ENCODE data around the gene SLC25A1. TPM values are rescaled to one million over a fixed set of nuclear protein-coding genes. Genes with fewer than 3 reads are reported as not detected.

The SLC25A1 gene
- polyA plus RNA-seq, 1 donor from 2014 or later: 81.4 TPM

DNA sequence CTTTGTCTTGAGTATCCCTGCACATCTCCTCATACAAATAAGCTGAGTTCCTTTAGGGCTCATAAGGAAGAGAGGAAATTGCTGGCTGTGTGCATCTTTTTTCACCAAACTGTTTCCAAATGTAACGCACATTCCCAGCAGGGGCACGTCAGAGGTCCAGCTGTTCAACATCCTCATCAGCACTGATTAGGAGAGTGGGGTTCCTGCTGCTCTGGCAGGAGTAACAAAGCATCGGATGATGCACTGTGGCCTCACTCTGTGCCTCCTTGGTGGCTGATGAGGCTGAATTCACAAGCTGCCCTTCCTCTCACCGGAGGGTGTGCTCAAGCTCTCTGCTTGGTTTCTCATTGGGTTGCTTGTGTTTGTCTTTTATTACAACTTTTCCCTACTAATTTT is 35.5 kb upstream of the SLC25A1 start:
- Histone ChIP-seq H3K4me2 (ENCODE audit: low read length) (no peak overlapping the region), H3K9ac (ENCODE audit: low read length) (no peak overlapping the region), H3K9me3 (ENCODE audit: low read length) (no peaks in the 10 kb centered on the region), H4K20me1 (ENCODE audit: insufficient read depth) (no peaks in the 10 kb centered on the region), H3F3A (ENCODE audit: insufficient read depth, low read length, poor library complexity, severe bottlenecking) (no peaks in the 10 kb centered on the region), H3K36me3 (ENCODE audit: insufficient read depth, low read length) (no peaks in the 10 kb centered on the region), H3K9me2 (ENCODE audit: insufficient read depth, low read length) (no peaks in the 10 kb centered on the region), H3K27me3 (ENCODE audit: insufficient read depth, low read depth, low read length) (no peaks in the 10 kb centered on the region), H3K79me2 (replicated peaks; ENCODE audit: insufficient read depth, low read length) (no peaks in the 10 kb centered on the region), H3K27ac (ENCODE audit: low read length) (no peak overlapping the region), H3K4me3 (ENCODE audit: low read length) (no peak overlapping the region), H2AFZ (ENCODE audit: low read depth, low read length) (no peak overlapping the region)
- TF ChIP-seq, protein P1, sequence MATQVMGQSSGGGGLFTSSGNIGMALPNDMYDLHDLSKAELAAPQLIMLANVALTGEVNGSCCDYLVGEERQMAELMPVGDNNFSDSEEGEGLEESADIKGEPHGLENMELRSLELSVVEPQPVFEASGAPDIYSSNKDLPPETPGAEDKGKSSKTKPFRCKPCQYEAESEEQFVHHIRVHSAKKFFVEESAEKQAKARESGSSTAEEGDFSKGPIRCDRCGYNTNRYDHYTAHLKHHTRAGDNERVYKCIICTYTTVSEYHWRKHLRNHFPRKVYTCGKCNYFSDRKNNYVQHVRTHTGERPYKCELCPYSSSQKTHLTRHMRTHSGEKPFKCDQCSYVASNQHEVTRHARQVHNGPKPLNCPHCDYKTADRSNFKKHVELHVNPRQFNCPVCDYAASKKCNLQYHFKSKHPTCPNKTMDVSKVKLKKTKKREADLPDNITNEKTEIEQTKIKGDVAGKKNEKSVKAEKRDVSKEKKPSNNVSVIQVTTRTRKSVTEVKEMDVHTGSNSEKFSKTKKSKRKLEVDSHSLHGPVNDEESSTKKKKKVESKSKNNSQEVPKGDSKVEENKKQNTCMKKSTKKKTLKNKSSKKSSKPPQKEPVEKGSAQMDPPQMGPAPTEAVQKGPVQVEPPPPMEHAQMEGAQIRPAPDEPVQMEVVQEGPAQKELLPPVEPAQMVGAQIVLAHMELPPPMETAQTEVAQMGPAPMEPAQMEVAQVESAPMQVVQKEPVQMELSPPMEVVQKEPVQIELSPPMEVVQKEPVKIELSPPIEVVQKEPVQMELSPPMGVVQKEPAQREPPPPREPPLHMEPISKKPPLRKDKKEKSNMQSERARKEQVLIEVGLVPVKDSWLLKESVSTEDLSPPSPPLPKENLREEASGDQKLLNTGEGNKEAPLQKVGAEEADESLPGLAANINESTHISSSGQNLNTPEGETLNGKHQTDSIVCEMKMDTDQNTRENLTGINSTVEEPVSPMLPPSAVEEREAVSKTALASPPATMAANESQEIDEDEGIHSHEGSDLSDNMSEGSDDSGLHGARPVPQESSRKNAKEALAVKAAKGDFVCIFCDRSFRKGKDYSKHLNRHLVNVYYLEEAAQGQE (IDR thresholded peaks at IDR 0.05; ENCODE audit: borderline replicate concordance): no peak
- TF ChIP-seq, protein P2, sequence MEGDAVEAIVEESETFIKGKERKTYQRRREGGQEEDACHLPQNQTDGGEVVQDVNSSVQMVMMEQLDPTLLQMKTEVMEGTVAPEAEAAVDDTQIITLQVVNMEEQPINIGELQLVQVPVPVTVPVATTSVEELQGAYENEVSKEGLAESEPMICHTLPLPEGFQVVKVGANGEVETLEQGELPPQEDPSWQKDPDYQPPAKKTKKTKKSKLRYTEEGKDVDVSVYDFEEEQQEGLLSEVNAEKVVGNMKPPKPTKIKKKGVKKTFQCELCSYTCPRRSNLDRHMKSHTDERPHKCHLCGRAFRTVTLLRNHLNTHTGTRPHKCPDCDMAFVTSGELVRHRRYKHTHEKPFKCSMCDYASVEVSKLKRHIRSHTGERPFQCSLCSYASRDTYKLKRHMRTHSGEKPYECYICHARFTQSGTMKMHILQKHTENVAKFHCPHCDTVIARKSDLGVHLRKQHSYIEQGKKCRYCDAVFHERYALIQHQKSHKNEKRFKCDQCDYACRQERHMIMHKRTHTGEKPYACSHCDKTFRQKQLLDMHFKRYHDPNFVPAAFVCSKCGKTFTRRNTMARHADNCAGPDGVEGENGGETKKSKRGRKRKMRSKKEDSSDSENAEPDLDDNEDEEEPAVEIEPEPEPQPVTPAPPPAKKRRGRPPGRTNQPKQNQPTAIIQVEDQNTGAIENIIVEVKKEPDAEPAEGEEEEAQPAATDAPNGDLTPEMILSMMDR (IDR thresholded peaks at IDR 0.05; ENCODE audit: poor library complexity, severe bottlenecking): no peak
- TF ChIP-seq RAD21 (conservative IDR thresholded peaks at IDR 0.05): no peak
- no peak for TF ChIP-seq SMC3 (conservative IDR thresholded peaks at IDR 0.05; ENCODE audit: poor library complexity)
- TF ChIP-seq EZH2 (IDR thresholded peaks at IDR 0.05; ENCODE audit: borderline replicate concordance, insufficient read depth, low read length, poor library complexity, severe bottlenecking): no peak
- no peak for TF ChIP-seq EP300 (conservative IDR thresholded peaks at IDR 0.05; ENCODE audit: poor library complexity, severe bottlenecking)
- no peak for TF ChIP-seq MXI1 (conservative IDR thresholded peaks at IDR 0.05; ENCODE audit: poor library complexity, severe bottlenecking)
- TF ChIP-seq TAF1 (IDR thresholded peaks at IDR 0.05; ENCODE audit: low read depth): no peak
- no peak for TF ChIP-seq POLR2AphosphoS5 (IDR thresholded peaks at IDR 0.05)

GRCh38 chr22:19213442-19214077 is 35.0 kb upstream of the SLC25A1 start:
- Histone ChIP-seq H2AFZ (ENCODE audit: low read depth, low read length) (no peak overlapping the region), H3K79me2 (replicated peaks; ENCODE audit: insufficient read depth, low read length) (no peaks in the 10 kb centered on the region), H3K4me2 (ENCODE audit: low read length) (no peak overlapping the region), H3F3A (ENCODE audit: insufficient read depth, low read length, poor library complexity, severe bottlenecking) (no peaks in the 10 kb centered on the region), H3K9me3 (ENCODE audit: low read length) (no peaks in the 10 kb centered on the region), H3K9me2 (ENCODE audit: insufficient read depth, low read length) (no peaks in the 10 kb centered on the region), H3K27me3 (ENCODE audit: insufficient read depth, low read depth, low read length) (no peaks in the 10 kb centered on the region), H3K36me3 (ENCODE audit: insufficient read depth, low read length) (no peaks in the 10 kb centered on the region), H3K27ac (ENCODE audit: low read length) (no peak overlapping the region), H3K9ac (ENCODE audit: low read length) (no peak overlapping the region), H3K4me3 (ENCODE audit: low read length) (no peak overlapping the region), H4K20me1 (ENCODE audit: insufficient read depth) (no peaks in the 10 kb centered on the region)
- TF ChIP-seq, protein P2 (IDR thresholded peaks at IDR 0.05; ENCODE audit: poor library complexity, severe bottlenecking): no peak
- TF ChIP-seq SMC3 (conservative IDR thresholded peaks at IDR 0.05; ENCODE audit: poor library complexity) (no peak), MXI1 (conservative IDR thresholded peaks at IDR 0.05; ENCODE audit: poor library complexity, severe bottlenecking) (no peak), RAD21 (conservative IDR thresholded peaks at IDR 0.05) (no peak), EZH2 (IDR thresholded peaks at IDR 0.05; ENCODE audit: borderline replicate concordance, insufficient read depth, low read length, poor library complexity, severe bottlenecking) (no peak), EP300 (conservative IDR thresholded peaks at IDR 0.05; ENCODE audit: poor library complexity, severe bottlenecking) (no peak), TAF1 (IDR thresholded peaks at IDR 0.05; ENCODE audit: low read depth) (no peak), POLR2AphosphoS5 (IDR thresholded peaks at IDR 0.05) (no peak)
- TF ChIP-seq, protein P1 (IDR thresholded peaks at IDR 0.05; ENCODE audit: borderline replicate concordance): no peak

Data from neural cell (in vitro differentiated cells).